Activated naive CD8-positive, alpha-beta T cell treated with anti-CD3 and anti-CD28 coated beads, Interleukin-2, amount 50 U/mL, for 16 hours (primary cell): Measurements from ENCODE around the gene LRRFIP1.
"Not testable (repeated sequence)": the region's sequence is repeated elsewhere in the genome, so short reads cannot be mapped to it uniquely, and the experiment has no call there.

ENCODE experiments used
- DNase-seq: peaks from one replicate; pipeline ENCODE4 v3.0.0-alpha.2; 2020; ENCODE audit warnings: low read depth, low spot score

LRRFIP1 gene

DNA sequence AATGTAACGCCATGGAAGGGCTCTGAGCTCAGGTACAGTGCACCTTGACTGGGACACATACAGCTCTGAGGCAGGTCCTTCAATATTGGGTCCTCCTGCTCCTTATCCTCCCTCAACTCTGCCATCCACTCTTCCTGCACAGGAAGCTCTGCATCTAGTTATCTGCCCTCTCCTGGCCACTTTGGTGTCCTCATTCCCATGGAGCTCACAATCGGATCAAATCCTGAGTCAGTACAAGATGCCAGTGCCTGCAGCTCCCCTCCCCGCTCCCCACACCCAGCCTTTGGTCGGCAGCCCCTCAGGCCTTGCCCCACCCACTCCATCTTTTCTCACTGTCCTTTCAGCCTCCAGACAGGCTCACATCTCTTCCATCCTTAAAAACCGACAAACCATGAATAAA is 58.0 kb downstream of the LRRFIP1 start:
- DNase-seq: no peak

- DNase-seq: no peak
Measured at GRCh38 chr2:237686659-237687136, 59.3 kb downstream of the LRRFIP1 start.

DNA sequence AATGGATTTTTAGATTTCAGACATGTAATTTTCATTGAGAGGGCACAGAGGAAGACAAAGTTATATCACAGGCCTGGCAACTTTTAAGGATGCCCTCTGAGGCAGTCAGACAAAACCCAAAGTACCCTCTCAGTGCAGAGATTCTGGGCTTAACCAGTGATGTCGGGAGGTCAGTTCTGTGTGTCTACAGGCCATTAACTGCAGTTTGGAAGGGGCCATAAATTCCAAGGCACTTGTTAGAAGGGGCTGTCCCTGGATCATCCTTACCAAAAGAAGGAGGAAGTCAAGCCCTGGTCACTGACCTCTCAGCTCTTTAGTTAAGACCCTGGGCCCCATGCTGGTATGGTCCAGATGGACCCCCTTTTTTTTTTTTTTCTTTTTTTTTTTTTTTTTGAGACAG is 60.7 kb downstream of the LRRFIP1 start:
- DNase-seq: no peak

GRCh38 chr2:237688541-237688940 is 61.2 kb downstream of the LRRFIP1 start:
- not testable (repeated sequence) for DNase-seq

- no peak for DNase-seq
Measured at GRCh38 chr2:237689336-237690131, 62.1 kb downstream of the LRRFIP1 start.

DNA sequence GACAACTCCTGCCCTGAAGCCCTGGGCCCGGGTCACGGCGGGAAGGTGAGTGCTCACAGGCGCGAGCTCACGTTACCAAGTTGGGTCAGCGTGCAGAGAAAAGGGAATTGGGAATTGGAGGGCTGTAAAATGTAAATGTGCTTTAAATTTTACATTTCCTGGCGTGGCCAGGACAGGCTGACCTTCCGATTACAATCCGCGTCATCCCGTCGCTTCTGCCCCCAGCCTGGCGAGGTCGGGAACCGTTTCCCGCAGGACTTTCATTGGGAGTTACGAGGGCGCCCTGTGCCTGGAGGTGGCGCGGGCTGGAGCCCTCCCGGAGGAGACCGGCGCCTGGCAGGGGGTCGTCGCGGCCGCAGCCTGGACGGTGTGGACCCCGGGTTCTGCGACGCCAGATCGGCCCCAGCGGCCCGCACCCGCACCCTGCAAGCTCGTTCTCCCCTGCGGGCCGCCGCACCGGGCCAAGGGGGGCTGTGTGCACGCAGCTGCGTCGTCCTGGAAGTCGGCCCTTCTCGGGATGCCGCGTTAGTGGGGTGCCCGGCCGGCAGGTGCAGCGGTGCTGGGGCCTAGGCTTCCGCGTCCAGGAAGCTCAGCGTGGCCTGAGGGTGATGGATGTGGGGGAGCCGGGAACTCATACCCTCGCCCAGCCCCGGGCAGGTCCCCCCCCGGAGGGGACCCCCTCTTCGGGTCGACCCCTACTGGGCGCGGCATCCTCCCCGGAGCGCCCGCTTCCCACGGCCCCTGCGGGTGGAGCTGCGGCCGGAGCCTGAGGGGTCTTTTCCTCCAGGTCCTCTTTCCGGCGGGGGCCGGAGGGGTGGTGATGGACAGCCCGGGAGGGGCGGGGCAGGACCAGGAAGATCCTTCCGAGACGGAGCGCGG is 63.9 kb downstream of the LRRFIP1 start:
- DNase-seq: no peak

GRCh38 chr2:237691908-237692600 is 64.7 kb downstream of the LRRFIP1 start:
- DNase-seq: peak; percentile 90

- DNase-seq: no peak
Measured at GRCh38 chr2:237692601-237693290, 65.4 kb downstream of the LRRFIP1 start.

DNA sequence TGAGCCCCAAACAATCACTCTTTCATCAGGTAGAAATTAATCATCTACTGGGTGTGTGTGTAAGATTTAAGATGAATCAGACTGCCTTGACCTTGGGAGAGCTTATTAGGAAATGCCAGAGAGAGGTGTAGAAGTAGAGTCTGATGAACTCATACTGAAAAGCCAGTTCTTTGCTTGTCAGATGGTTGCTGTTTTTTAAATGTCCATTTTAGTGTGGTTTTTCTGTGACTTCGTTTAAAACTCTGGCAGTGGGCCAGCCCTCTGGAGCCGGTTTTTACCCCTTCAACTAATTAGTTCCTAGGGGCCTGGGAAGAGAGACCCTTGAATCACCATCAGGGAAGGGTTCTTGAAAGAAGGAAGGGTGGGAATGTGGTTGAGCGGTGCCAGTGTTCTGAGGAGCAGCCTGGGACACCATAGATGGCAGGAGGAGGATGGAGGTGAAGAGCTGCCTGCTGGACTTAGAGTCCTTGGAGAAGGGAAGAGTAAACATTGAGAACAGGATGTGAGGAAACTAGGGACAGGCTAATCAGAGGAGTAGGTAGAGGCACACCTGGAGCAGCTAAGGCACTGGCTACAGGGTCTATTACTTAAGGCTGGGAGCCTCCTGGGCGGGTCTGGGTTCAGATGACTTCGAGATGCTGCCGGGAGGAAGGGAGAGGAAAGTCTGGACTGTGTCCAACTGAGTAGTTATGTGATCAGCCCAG is 66.1 kb downstream of the LRRFIP1 start:
- no peak for DNase-seq

DNA sequence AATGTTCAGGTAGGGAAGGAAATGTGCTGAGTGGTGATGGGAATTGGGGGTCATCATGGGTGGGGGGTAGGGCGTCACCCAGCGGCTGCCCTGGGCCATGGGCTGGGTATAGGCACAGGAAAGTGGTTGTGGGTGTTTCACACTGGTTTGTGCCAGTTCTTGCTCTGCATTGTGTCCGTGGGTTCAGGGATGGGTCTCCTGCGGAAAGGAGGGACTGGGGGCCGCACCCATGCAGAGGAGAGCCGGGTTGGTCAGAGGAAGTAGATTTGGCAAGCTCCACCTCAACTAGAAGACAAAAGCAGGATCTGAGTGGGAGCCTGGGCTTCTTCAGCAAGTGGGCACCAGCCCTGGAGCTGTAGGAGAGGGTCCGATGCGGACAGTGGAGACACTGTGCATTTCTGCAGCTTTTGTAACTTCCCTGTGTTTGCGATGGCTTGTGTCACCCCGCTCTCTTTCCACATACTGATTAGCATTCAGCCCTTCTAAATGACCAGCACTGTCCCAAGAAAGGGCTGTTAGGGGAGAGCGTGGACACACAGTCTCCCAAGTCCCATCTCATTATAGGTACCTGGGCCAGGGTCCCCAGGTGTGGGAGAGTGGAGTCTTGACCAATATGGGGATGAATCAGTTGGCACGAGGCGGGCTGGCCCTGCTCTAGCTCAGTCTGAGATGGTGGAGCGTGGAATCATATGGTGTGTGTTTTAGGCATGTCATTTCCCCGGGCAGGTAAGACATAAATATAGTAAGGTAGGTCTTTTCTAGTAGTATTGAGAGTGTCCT is 67.2 kb downstream of the LRRFIP1 start:
- DNase-seq: no peak

GRCh38 chr2:237695201-237695780 is 67.9 kb downstream of the LRRFIP1 start:
- no peak for DNase-seq

DNA sequence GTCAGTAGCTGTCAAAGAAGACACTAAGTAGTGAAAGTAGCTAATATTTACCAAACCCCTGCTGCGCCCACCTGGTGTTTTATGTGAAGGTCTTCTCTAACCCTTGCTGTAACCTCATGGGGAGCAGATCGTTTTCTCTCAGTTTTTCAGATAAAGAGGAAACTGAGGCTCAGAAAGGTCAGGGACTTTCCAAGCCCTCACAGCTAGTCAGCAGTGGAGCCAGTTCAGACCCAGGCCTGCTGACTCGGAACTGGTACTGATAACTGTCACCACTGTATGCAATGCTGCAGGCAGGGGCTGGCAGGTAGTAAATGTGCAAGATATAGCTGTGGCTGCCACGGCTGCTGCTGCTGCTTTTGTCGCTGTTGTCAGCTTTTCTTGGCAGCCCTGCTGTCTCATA is 69.1 kb downstream of the LRRFIP1 start:
- DNase-seq: no peak

GRCh38 chr2:237697586-237698357 is 70.4 kb downstream of the LRRFIP1 start:
- no peak for DNase-seq

GRCh38 chr2:237698358-237698694 is 70.9 kb downstream of the LRRFIP1 start:
- DNase-seq: no peak

- DNase-seq: no peak
Measured at GRCh38 chr2:237699870-237700511, 72.6 kb downstream of the LRRFIP1 start.

GRCh38 chr2:237700512-237701032 is 73.2 kb downstream of the LRRFIP1 start:
- no peak for DNase-seq

DNA sequence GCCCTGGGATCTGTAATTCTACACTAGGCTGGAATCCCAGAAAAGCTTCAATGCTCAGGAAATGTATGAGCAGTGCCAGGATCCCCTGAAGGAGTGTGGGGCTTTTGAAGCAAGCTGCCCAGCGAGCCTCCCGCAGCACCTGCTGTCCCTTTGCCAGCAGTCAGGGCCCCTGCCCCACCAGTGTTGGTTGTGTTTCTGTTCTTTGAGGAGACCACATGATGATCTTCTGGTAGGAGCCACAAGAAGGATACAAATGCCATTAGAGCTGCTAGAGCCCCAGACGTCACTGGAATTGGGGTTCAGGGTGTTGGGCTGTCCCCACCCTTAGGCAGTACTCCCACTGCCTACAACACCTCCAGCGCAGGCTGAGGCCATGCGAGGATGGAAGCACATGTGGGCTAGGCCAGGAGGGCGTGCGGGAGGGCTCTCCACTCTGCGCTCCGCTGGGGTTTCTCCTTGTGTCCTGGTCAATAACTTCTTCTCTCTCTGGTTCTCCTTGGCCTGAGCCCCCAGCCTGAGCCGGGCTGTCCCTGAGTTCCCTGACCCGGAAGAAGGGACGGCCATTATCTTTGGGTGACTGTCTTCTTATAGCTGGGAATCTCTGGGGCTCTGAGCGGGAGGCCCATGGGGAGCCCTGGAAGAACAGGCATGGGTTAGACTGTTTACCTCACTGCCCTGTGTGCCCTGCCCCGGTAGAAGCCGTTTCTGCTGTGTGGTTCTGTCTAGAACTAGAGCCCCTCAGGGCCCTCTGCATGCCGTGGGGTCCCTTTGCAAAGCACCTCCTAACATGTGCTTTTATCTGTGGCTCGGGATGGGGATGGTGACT is 73.9 kb downstream of the LRRFIP1 start:
- DNase-seq: no peak
